Measurements from ENCODE around the gene KDM6B. TPM values are rescaled to one million over a fixed set of nuclear protein-coding genes. Genes with fewer than 3 reads are reported as not detected.

KDM6B gene
- total RNA-seq, 2 donors from 2014 or later, result 7.5 to 20.1 TPM

DNA sequence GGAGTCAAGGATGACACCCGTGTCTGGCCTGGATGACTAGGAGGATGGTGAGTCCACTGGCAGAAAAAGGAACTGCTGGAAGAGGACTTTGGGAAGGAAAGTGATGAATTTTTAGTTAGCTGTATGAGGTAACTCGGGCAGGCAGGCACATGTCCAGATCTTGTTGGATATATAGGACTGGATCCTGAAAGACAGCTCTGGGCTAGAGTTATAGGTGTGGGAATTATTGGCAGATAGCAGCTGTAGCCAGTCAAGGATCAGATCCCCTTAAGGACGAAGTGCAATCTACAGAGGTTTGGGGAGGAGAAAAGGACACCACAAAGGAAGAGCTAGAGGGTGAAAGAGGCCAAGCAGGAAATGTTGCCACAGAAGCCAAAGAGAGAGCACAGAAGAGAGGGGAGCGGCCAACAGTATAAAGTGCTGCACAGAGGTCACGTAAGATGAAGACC is 33.9 kb downstream of the KDM6B start:
- DNase-seq, result no peak
- Histone ChIP-seq H3K4me1 (no peaks in the 10 kb centered on the region), H3K36me3 (replicated peaks in 1 of 2; ENCODE audit: insufficient read depth in 1 of 2, low read depth in 2 of 2) (no peaks in the 10 kb centered on the region), H3K9me3 (no peaks in the 10 kb centered on the region), H3K27ac (no peak overlapping the region), H3K4me3 (no peak overlapping the region), H3K27me3 (no peaks in the 10 kb centered on the region)
- 44 to 65% methylated on average over 5 of the region's 5 CpGs for WGBS, 2 donors
- intact Hi-C loops (cut with DNase I), result no loop called here
- no peak for ATAC-seq
- TF ChIP-seq, protein P1, sequence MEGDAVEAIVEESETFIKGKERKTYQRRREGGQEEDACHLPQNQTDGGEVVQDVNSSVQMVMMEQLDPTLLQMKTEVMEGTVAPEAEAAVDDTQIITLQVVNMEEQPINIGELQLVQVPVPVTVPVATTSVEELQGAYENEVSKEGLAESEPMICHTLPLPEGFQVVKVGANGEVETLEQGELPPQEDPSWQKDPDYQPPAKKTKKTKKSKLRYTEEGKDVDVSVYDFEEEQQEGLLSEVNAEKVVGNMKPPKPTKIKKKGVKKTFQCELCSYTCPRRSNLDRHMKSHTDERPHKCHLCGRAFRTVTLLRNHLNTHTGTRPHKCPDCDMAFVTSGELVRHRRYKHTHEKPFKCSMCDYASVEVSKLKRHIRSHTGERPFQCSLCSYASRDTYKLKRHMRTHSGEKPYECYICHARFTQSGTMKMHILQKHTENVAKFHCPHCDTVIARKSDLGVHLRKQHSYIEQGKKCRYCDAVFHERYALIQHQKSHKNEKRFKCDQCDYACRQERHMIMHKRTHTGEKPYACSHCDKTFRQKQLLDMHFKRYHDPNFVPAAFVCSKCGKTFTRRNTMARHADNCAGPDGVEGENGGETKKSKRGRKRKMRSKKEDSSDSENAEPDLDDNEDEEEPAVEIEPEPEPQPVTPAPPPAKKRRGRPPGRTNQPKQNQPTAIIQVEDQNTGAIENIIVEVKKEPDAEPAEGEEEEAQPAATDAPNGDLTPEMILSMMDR (IDR thresholded peaks at IDR 0.05), result no peak
- no peak for TF ChIP-seq POLR2A (IDR thresholded peaks at IDR 0.05)

DNA sequence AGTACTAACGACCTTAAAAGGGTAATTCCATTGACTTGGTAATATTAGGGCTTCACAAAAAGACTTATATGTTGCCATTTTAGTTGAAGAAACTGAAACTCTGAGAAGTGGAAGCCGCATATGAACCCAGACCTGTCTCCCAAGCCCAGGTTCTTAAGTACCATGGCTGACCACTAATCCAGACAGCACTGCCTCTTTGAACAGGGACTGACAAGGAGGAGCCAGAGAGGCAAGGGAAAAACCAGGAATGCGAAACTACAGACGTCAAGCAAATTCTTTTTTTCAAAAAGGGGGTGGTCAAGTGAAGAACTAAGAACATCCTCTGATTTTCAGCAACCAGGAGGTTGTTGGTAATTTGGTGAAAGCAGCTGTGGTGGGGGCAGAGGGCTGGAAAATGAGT is 39.0 kb downstream of the KDM6B start:
- Histone ChIP-seq H3K36me3 (replicated peaks in 1 of 2; ENCODE audit: insufficient read depth in 1 of 2, low read depth in 2 of 2) (no peaks in the 10 kb centered on the region), H3K4me1 (no peaks in the 10 kb centered on the region), H3K27ac (no peak overlapping the region), H3K27me3 (no peaks in the 10 kb centered on the region), H3K4me3 (no peak overlapping the region), H3K9me3 (no peaks in the 10 kb centered on the region)
- intact Hi-C loops (cut with DNase I), result no loop called here
- 66 to 75% methylated on average over 4 of the region's 4 CpGs for WGBS, 2 donors
- ATAC-seq, result no peak
- no peak for DNase-seq
- no peak for TF ChIP-seq POLR2A (IDR thresholded peaks at IDR 0.05)
- TF ChIP-seq, protein P1 (IDR thresholded peaks at IDR 0.05), result no peak

DNA sequence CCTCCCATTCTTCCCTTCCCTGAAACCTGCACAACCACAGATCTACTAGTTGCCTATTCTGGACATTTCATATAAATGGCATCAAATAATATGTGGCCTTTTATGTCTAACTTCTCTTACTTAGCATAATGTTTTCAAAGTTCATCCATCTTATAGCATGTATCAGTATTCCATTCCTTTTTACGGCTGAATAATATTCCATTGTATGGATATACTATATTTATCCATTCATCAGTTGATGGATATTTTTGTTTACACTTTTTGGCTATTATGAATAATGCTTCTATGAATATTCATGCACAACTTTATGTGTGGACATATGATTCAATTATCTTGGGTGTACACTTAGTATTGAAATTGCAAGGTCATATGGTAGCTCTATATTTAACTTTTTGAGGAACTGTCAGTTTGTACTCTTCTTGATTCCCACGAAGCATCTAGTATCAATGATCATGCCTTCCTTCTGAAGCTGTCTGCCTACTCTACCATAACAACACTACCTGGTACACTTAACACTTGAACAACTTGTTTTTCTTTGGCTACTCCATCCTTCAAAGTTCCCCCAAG is 41.9 kb downstream of the KDM6B start:
- Histone ChIP-seq H3K4me1 (no peaks in the 10 kb centered on the region), H3K36me3 (replicated peaks in 1 of 2; ENCODE audit: insufficient read depth in 1 of 2, low read depth in 2 of 2) (peaks cover 0 to 3% of the 10 kb centered on the region in 2 donors), H3K9me3 (no peaks in the 10 kb centered on the region), H3K27ac (no peak overlapping the region), H3K27me3 (no peaks in the 10 kb centered on the region), H3K4me3 (no peak overlapping the region)
- intact Hi-C loops (cut with DNase I), result no loop called here
- WGBS, 2 donors, result 73 to 79% methylated on average over 2 of the region's 2 CpGs
- ATAC-seq (no peak), DNase-seq (no peak)
- TF ChIP-seq POLR2A (IDR thresholded peaks at IDR 0.05), result no peak
- TF ChIP-seq, protein P1 (IDR thresholded peaks at IDR 0.05), result no peak

DNA sequence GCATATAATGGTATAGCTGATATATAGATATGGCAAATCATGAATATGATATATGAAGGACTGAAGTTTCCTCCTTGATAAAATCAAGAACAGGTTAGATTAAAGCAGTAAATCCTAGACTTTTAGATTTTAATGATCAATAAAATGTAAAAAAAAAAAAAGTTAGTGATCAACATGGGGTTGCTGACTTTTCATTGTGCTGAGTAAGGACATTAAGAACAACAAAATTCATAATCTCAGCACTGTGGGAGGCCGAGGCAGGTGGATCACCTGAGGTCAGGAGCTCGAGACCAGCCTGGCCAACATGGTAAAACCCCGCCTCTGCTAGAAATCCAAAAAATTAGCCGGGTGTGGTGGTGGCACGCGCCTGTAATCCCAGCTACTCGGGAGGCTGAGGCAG is 44.2 kb downstream of the KDM6B start:
- H3K4me3 ChIP-seq, result no peak overlapping the region
- WGBS, 2 donors, result 92 to 94% methylated on average over 7 of the region's 7 CpGs
- H3K27ac ChIP-seq, result no peak overlapping the region
- peaks cover 5% of the 10 kb centered on the region for H3K4me1 ChIP-seq
- intact Hi-C loops (cut with DNase I), result no loop called here
- peaks cover 0 to 3% of the 10 kb centered on the region in 2 donors for H3K36me3 ChIP-seq (replicated peaks in 1 of 2; ENCODE audit: insufficient read depth in 1 of 2, low read depth in 2 of 2)
- H3K27me3 ChIP-seq, result no peaks in the 10 kb centered on the region
- no peaks in the 10 kb centered on the region for H3K9me3 ChIP-seq
- DNase-seq, result no peak
- TF ChIP-seq, protein P1 (IDR thresholded peaks at IDR 0.05), result no peak
- TF ChIP-seq POLR2A (IDR thresholded peaks at IDR 0.05), result no peak
- ATAC-seq, result no peak
